Naive thymus-derived CD4-positive, alpha-beta T cell (primary cell): ENCODE results near the gene KRT35. TPM values are rescaled to one million over a fixed set of nuclear protein-coding genes. Genes with fewer than 3 reads are reported as not detected.

Experiments
- ATAC-seq: fragments of 150-1000 bp; cut with Tn5 transposase; 2 replicates; pipeline ENCODE4 v1.10.0; 2021; ENCODE audit warnings: mild to moderate bottlenecking, moderate library complexity
- CTCF ChIA-PET: fragments of 350-600 bp; sonication (Branson Sonifier 250); formaldehyde crosslinking; loops from one replicate; lab custom pipeline; 2021; ENCODE audit warnings: antibody characterized with exemption; lab: Charles Lee
- POLR2A ChIA-PET: fragments of 350-600 bp; sonication (Branson Sonifier 250); formaldehyde crosslinking; loops from one replicate; lab custom pipeline; 2021; ENCODE audit warnings: antibody characterized with exemption, inconsistent platforms; lab: Charles Lee
- DNase-seq, 9 donors: peaks; one replicate each; pipeline versions ENCODE4 v3.0.0 to v3.0.0-alpha.2; 2020 to 2022; ENCODE audit warnings: mixed read lengths in 1 of 9
- H3K27ac ChIP-seq: one replicate; pipeline ENCODE4 v1.7.0; 2013; ENCODE audit warnings: mild to moderate bottlenecking, low read depth, low read length, moderate library complexity
- H3K27me3 ChIP-seq, 2 donors: one replicate each; pipeline ENCODE4 v1.7.0; 2013; ENCODE audit warnings: low read length in 2 of 2, mild to moderate bottlenecking in 2 of 2, moderate library complexity in 2 of 2; ENCODE audit not compliant: control insufficient read depth in 2 of 2, insufficient read depth in 2 of 2
- H3K36me3 ChIP-seq, 3 experiments: 1 replicate in 2 of 3; 2 replicates in 1 of 3; pipeline ENCODE4 v1.7.0; 2013; ENCODE audit warnings: low read length in 3 of 3, mild to moderate bottlenecking in 3 of 3, moderate library complexity in 1 of 3; ENCODE audit not compliant: insufficient read depth in 3 of 3, control insufficient read depth in 2 of 3
- H3K4me1 ChIP-seq, 2 donors: one replicate each; pipeline ENCODE4 v1.7.0; 2013; ENCODE audit warnings: low read length in 2 of 2, mild to moderate bottlenecking in 2 of 2, moderate library complexity in 1 of 2; ENCODE audit not compliant: control insufficient read depth in 2 of 2, insufficient read depth in 2 of 2
- H3K4me3 ChIP-seq: 2 replicates; pipeline ENCODE4 v1.7.0; 2013; ENCODE audit warnings: mild to moderate bottlenecking, low read length
- H3K9me3 ChIP-seq, 3 experiments: 1 replicate in 2 of 3; 2 replicates in 1 of 3; pipeline ENCODE4 v1.7.0; 2013; ENCODE audit warnings: low read length in 3 of 3; ENCODE audit not compliant: control insufficient read depth in 2 of 3
- H3K27ac Mint-ChIP-seq, 9 donors: one replicate each; pipeline ENCODE4 v1.8.0; 2020 to 2022; ENCODE audit warnings: mixed read lengths in 9 of 9, mild to moderate bottlenecking in 8 of 9, moderate library complexity in 5 of 9, inconsistent platforms in 2 of 9
- H3K27me3 Mint-ChIP-seq, 5 donors: one replicate each; pipeline ENCODE4 v1.8.0; 2021 to 2022; ENCODE audit warnings: mixed read lengths in 5 of 5, mild to moderate bottlenecking in 1 of 5
- H3K36me3 Mint-ChIP-seq, 5 donors: one replicate each; pipeline ENCODE4 v1.8.0; 2020 to 2022; ENCODE audit warnings: mixed read lengths in 5 of 5, mild to moderate bottlenecking in 3 of 5, inconsistent platforms in 1 of 5
- H3K4me1 Mint-ChIP-seq, 7 donors: one replicate each; pipeline ENCODE4 v1.8.0; 2020 to 2022; ENCODE audit warnings: mixed read lengths in 7 of 7, mild to moderate bottlenecking in 3 of 7, inconsistent platforms in 1 of 7
- H3K4me3 Mint-ChIP-seq, 10 donors: one replicate each; pipeline ENCODE4 v1.8.0; 2020 to 2022; ENCODE audit warnings: mild to moderate bottlenecking in 10 of 10, mixed read lengths in 10 of 10, moderate library complexity in 6 of 10, inconsistent platforms in 2 of 10
- H3K9me3 Mint-ChIP-seq, 11 donors: one replicate each; pipeline ENCODE4 v1.8.0; 2020 to 2022; ENCODE audit warnings: mixed read lengths in 11 of 11, mild to moderate bottlenecking in 4 of 11, inconsistent platforms in 1 of 11, moderate library complexity in 1 of 11
- intact Hi-C, 2 donors: fragments of 100-400 bp; cut with micrococcal nuclease; formaldehyde crosslinking; loops; one replicate each; pipeline ENCODE4 v1.15.1; 2023
- polyA plus RNA-seq, 2 donors: library from polyadenylated mRNA; unstranded; fragments of 300-500 nt; fragmentation: Illumina TruSeq; gene quantifications; one replicate each; pipeline ENCODE4 v1.2.3, GENCODE V29; 2021
- total RNA-seq, 6 experiments: library from RNA in 5 of 6; stranded (reverse) in 5 of 6; gene quantifications; 1 replicate in 5 of 6; 2 replicates in 1 of 6; pipeline ENCODE4 v1.2.3 and lab custom pipeline; 2021 to 2026

The KRT35 gene
- total and polyA plus RNA-seq, 7 experiments from 2014 or later: not detected

- no peak overlapping the region for H3K27ac ChIP-seq
- intact Hi-C loops: no loop called here
- Mint-ChIP-seq H3K4me3 (no peak overlapping the region), H3K9me3 (peaks cover 0 to 1% (median 0%) of the 10 kb centered on the region in 11 donors), H3K27me3 (peaks cover 0 to 2% (median 0%) of the 10 kb centered on the region in 5 donors), H3K4me1 (no peaks in the 10 kb centered on the region), H3K36me3 (no peaks in the 10 kb centered on the region), H3K27ac (peak overlapping the region in 2 of 9 donors; percentile 16 to 19)
- no peaks in the 10 kb centered on the region for H3K4me1 ChIP-seq
- no peaks in the 10 kb centered on the region for H3K27me3 ChIP-seq
- no peak for DNase-seq
- ATAC-seq: no peak
- H3K36me3 ChIP-seq: no peaks in the 10 kb centered on the region
- no peaks in the 10 kb centered on the region for H3K9me3 ChIP-seq
- no peak overlapping the region for H3K4me3 ChIP-seq
- ChIA-PET CTCF (no interaction called here), POLR2A (no interaction called here)
These were observed 815 bp downstream of the KRT35 start for GRCh38 chr17:41480136-41480535.

- ChIA-PET CTCF (interaction anchor here (0.8 to 1.2 kb wide), 2 partner anchors 27 to 155 kb away, joined by 3 read pairs; partner anchors contain the start of gene KRT13), POLR2A (no interaction called here)
- no peak overlapping the region for H3K4me3 ChIP-seq
- H3K36me3 ChIP-seq: no peaks in the 10 kb centered on the region
- intact Hi-C loops: no loop called here
- H3K9me3 ChIP-seq: no peaks in the 10 kb centered on the region
- ATAC-seq (no peak), DNase-seq (no peak)
- Mint-ChIP-seq H3K36me3 (no peaks in the 10 kb centered on the region), H3K27me3 (peaks cover 0 to 3% (median 0%) of the 10 kb centered on the region in 5 donors), H3K9me3 (peaks cover 0 to 6% (median 0%) of the 10 kb centered on the region in 11 donors), H3K4me1 (no peaks in the 10 kb centered on the region), H3K4me3 (no peak overlapping the region), H3K27ac (no peak overlapping the region)
- no peak overlapping the region for H3K27ac ChIP-seq
- no peaks in the 10 kb centered on the region for H3K4me1 ChIP-seq
- H3K27me3 ChIP-seq: no peaks in the 10 kb centered on the region
These were observed 2.7 kb downstream of the KRT35 start for GRCh38 chr17:41478237-41478636.

DNA sequence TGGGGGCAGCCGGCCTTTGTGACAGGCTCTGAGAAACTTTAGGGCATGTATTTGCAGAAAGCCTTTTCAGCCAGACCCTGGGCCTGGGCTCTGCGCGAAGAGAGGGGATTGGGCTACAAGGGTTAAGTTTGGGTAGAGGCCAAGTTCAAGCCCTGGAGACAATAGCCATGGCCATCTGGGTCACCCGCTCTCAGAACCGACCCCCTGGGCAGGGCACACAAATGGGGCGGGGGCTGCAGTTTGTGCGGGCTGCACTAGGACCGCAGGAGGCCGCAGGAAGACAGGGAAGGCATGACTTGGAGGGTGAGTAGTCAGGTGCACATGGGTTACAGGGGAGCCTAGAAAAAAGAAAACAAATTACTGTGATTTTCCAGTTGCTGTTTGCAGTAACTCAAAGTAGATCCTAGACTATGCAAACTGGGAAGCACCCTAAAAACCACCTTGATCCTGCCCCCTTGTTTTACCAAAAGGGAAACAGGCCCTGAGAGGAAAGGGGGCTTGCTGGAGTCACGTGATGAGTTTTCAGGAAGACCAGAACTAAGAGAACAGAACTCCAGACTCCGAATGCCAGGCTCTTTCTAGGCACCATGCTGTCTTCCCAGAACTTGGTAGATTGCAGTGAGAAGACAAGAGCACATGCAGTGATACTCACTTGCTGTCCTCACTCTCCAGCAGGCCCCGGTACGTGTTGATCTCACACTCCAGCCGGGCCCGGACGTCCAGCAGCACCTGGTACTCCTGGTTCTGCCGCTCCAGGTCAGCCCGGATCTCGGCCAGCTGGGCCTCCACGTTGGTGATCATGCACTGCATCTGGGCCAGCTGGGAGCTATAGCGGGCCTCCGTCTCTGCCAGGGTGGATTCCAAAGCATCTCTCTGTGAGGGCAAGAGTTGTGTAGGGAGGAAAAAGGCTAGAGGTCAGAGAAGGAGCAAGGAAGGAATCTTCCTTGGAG lies 3.8 kb downstream of the KRT35 start:
- Mint-ChIP-seq H3K9me3 (peaks cover 0 to 6% (median 0%) of the 10 kb centered on the region in 11 donors), H3K27ac (peak overlapping the region in 2 of 9 donors; percentile 6 to 28), H3K4me1 (no peaks in the 10 kb centered on the region), H3K27me3 (peaks cover 0 to 6% (median 0%) of the 10 kb centered on the region in 5 donors), H3K36me3 (peaks cover 0 to 3% (median 0%) of the 10 kb centered on the region in 5 donors), H3K4me3 (no peak overlapping the region)
- Histone ChIP-seq H3K27me3 (no peaks in the 10 kb centered on the region), H3K4me1 (no peaks in the 10 kb centered on the region), H3K4me3 (no peak overlapping the region), H3K36me3 (no peaks in the 10 kb centered on the region), H3K27ac (no peak overlapping the region), H3K9me3 (no peaks in the 10 kb centered on the region)
- CTCF ChIA-PET: interaction anchor here (0.8 to 1.2 kb wide), 2 partner anchors 28 to 154 kb away, joined by 3 read pairs; partner anchors contain the start of gene KRT13
- ATAC-seq (no peak), DNase-seq (no peak)
- intact Hi-C loops: no loop called here
- POLR2A ChIA-PET: no interaction called here

DNA sequence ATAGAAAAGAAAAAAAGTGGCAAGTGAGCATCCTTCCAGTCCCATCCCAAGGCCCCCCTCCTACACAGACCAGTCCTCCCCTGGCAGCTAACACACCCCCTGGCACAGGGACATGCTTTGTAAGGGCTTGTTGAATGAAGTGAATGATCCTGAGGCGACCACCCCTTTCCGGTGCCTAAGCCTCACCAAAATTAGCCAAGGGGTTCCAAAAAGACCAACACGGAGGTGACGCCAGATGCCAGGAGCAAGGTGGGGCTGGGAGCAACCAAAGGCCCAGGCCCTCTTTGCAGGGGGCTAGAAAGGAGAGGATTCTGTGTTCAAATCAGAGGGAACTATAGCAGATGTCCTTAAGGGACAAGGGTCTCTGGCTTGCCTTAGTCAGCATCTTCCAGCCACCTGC lies 5.5 kb downstream of the KRT35 start:
- H3K27ac Mint-ChIP-seq: no peak overlapping the region
- POLR2A ChIA-PET: no interaction called here
- no peaks in the 10 kb centered on the region for H3K4me1 Mint-ChIP-seq

DNA sequence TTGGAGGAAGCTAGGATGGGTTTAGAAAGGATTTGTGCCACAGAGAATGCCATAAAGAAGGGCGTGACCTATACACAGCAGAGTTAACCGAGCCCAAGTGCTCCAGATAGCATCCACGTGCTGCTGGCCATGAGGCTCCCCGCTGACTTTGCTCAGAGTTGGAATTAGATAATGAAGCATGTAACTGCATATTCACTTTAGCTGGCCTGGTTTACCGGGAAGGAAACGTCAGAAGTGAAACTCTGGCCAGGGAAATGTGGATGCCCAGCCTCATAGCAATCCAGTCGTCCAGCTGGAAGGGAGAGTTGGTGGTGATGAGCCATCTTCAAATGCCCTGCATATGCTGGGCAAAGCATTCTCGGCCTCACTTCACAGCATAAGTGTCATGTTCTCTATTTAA lies 6.1 kb downstream of the KRT35 start:
- Mint-ChIP-seq H3K9me3 (peaks cover 0 to 12% (median 6%) of the 10 kb centered on the region in 11 donors), H3K36me3 (peaks cover 0 to 7% (median 0%) of the 10 kb centered on the region in 5 donors), H3K4me3 (no peak overlapping the region), H3K27me3 (peaks cover 0 to 6% (median 0%) of the 10 kb centered on the region in 5 donors), H3K4me1 (no peaks in the 10 kb centered on the region), H3K27ac (no peak overlapping the region)
- DNase-seq (no peak), ATAC-seq (no peak)
- ChIA-PET CTCF (no interaction called here), POLR2A (no interaction called here)
- Histone ChIP-seq H3K36me3 (no peaks in the 10 kb centered on the region), H3K4me1 (no peaks in the 10 kb centered on the region), H3K27me3 (no peaks in the 10 kb centered on the region), H3K9me3 (no peaks in the 10 kb centered on the region), H3K4me3 (no peak overlapping the region), H3K27ac (no peak overlapping the region)
- intact Hi-C loops: no loop called here

More for the DNA sequence above, 5.5 kb downstream of the KRT35 start:
- H3K27ac ChIP-seq: no peak overlapping the region
- H3K4me3 ChIP-seq: no peak overlapping the region
- H3K36me3 ChIP-seq: no peaks in the 10 kb centered on the region
- Mint-ChIP-seq H3K9me3 (peaks cover 0 to 12% (median 6%) of the 10 kb centered on the region in 11 donors), H3K4me3 (no peak overlapping the region), H3K36me3 (peaks cover 0 to 7% (median 0%) of the 10 kb centered on the region in 5 donors), H3K27me3 (peaks cover 0 to 6% (median 0%) of the 10 kb centered on the region in 5 donors)
- no peaks in the 10 kb centered on the region for H3K27me3 ChIP-seq
- CTCF ChIA-PET: no interaction called here
- H3K9me3 ChIP-seq: no peaks in the 10 kb centered on the region
- no peak for DNase-seq
- no peaks in the 10 kb centered on the region for H3K4me1 ChIP-seq
- intact Hi-C loops: no loop called here
- no peak for ATAC-seq

- Histone ChIP-seq H3K27ac (no peak overlapping the region), H3K36me3 (no peaks in the 10 kb centered on the region), H3K4me1 (no peaks in the 10 kb centered on the region), H3K4me3 (no peak overlapping the region), H3K27me3 (no peaks in the 10 kb centered on the region), H3K9me3 (no peaks in the 10 kb centered on the region)
- no peak overlapping the region for H3K27ac Mint-ChIP-seq
- ATAC-seq (no peak), DNase-seq (no peak)
- H3K4me3 Mint-ChIP-seq: no peak overlapping the region
- intact Hi-C loops: no loop called here
- CTCF ChIA-PET: no interaction called here
- H3K27me3 Mint-ChIP-seq: peaks cover 0 to 8% (median 0%) of the 10 kb centered on the region in 5 donors
- peaks cover 1 to 22% (median 7%) of the 10 kb centered on the region in 11 donors for H3K9me3 Mint-ChIP-seq
- H3K4me1 Mint-ChIP-seq: no peaks in the 10 kb centered on the region
- H3K36me3 Mint-ChIP-seq: peaks cover 0 to 7% (median 6%) of the 10 kb centered on the region in 5 donors
- POLR2A ChIA-PET: no interaction called here
These were observed 12.6 kb downstream of the KRT35 start for GRCh38 chr17:41468346-41468745.
